ENCODE measurements around the gene MOB3C.

- TF ChIP-seq, protein P1, sequence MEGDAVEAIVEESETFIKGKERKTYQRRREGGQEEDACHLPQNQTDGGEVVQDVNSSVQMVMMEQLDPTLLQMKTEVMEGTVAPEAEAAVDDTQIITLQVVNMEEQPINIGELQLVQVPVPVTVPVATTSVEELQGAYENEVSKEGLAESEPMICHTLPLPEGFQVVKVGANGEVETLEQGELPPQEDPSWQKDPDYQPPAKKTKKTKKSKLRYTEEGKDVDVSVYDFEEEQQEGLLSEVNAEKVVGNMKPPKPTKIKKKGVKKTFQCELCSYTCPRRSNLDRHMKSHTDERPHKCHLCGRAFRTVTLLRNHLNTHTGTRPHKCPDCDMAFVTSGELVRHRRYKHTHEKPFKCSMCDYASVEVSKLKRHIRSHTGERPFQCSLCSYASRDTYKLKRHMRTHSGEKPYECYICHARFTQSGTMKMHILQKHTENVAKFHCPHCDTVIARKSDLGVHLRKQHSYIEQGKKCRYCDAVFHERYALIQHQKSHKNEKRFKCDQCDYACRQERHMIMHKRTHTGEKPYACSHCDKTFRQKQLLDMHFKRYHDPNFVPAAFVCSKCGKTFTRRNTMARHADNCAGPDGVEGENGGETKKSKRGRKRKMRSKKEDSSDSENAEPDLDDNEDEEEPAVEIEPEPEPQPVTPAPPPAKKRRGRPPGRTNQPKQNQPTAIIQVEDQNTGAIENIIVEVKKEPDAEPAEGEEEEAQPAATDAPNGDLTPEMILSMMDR (IDR thresholded peaks at IDR 0.05): no peak
- TF ChIP-seq POLR2A (IDR thresholded peaks at IDR 0.05) (no peak), EP300 (IDR thresholded peaks at IDR 0.05) (no peak)
These were observed 5.3 kb upstream of the MOB3C start for GRCh38 chr1:46621930-46622329.

All from tibial nerve (tissue), 4 donors.